CD4-positive, alpha-beta T cell (primary cell): ENCODE data around the gene FBXW4. TPM values are rescaled to one million over a fixed set of nuclear protein-coding genes. Genes with fewer than 3 reads are reported as not detected.

Experiments
- ATAC-seq: fragments of 200-7000 bp; cut with Tn5 transposase; one replicate; pipeline ENCODE4 v1.10.0; 2022; ENCODE audit warnings: mild to moderate bottlenecking; ENCODE audit not compliant: poor library complexity
- CTCF ChIA-PET: fragments of 350-600 bp; sonication (Branson Sonifier 250); formaldehyde crosslinking; loops from one replicate; lab custom pipeline; 2021; ENCODE audit warnings: antibody characterized with exemption, inconsistent platforms; lab: Charles Lee
- POLR2A ChIA-PET: fragments of 350-600 bp; sonication (Branson Sonifier 250); formaldehyde crosslinking; loops from one replicate; lab custom pipeline; 2021; ENCODE audit warnings: antibody characterized with exemption, inconsistent platforms; lab: Charles Lee
- DNase-seq, 14 experiments: peaks; one replicate each; pipeline ENCODE4 v3.0.0-alpha.2; 2013 to 2020; ENCODE audit warnings: mixed read lengths in 2 of 14
- H3K27ac ChIP-seq, 2 donors: one replicate each; pipeline versions ENCODE4 v1.5.1 to v1.7.0; 2013; ENCODE audit warnings: low read length in 2 of 2, low read depth in 1 of 2, mild to moderate bottlenecking in 1 of 2
- H3K27me3 ChIP-seq, 2 experiments: 1 replicate in 1 of 2; 2 replicates in 1 of 2; pipeline versions ENCODE4 v1.6.1 to v1.7.0; 2013; ENCODE audit warnings: low read length in 2 of 2, control low read depth in 1 of 2, mild to moderate bottlenecking in 1 of 2, moderate library complexity in 1 of 2; ENCODE audit not compliant: insufficient read depth in 2 of 2, control insufficient read depth in 1 of 2
- H3K36me3 ChIP-seq: one replicate; pipeline ENCODE4 v1.6.1; 2013; ENCODE audit warnings: low read length, control low read depth; ENCODE audit not compliant: insufficient read depth
- H3K4me1 ChIP-seq: one replicate; pipeline ENCODE4 v1.6.1; 2013; ENCODE audit warnings: low read length, control low read depth; ENCODE audit not compliant: insufficient read depth
- H3K4me3 ChIP-seq: one replicate; pipeline ENCODE4 v1.5.1; 2013; ENCODE audit warnings: mild to moderate bottlenecking, low read length, moderate library complexity
- H3K9me3 ChIP-seq, 2 experiments: 1 replicate in 1 of 2; 2 replicates in 1 of 2; pipeline versions ENCODE4 v1.6.1 to v1.7.0; 2013; ENCODE audit warnings: low read length in 2 of 2, mild to moderate bottlenecking in 2 of 2, control low read depth in 1 of 2, moderate library complexity in 1 of 2; ENCODE audit not compliant: control insufficient read depth in 1 of 2, insufficient read depth in 1 of 2
- H3K27ac Mint-ChIP-seq: one replicate; pipeline ENCODE4 v1.8.0; 2020; ENCODE audit warnings: mixed read lengths
- H3K27me3 Mint-ChIP-seq: one replicate; pipeline ENCODE4 v1.8.0; 2021; ENCODE audit warnings: mixed read lengths
- H3K36me3 Mint-ChIP-seq: one replicate; pipeline ENCODE4 v1.8.0; 2021; ENCODE audit warnings: low read depth, mixed read lengths
- H3K4me1 Mint-ChIP-seq: one replicate; pipeline ENCODE4 v1.8.0; 2021; ENCODE audit warnings: low read depth, mixed read lengths
- H3K4me3 Mint-ChIP-seq: one replicate; pipeline ENCODE4 v1.8.0; 2020; ENCODE audit warnings: mild to moderate bottlenecking, mixed read lengths
- H3K9me3 Mint-ChIP-seq: one replicate; pipeline ENCODE4 v1.8.0; 2020; ENCODE audit warnings: mixed read lengths
- CTCF ChIP-seq: fragments of 200-600 bp; IDR thresholded peaks from one replicate; pipeline ENCODE4 v1.8.0; 2022; ENCODE audit warnings: antibody characterized with exemption, mild to moderate bottlenecking
- intact Hi-C, 2 experiments: fragments of 100-400 bp; cut with DNase I in 1 of 2; cut with micrococcal nuclease in 1 of 2; formaldehyde crosslinking; loops; one replicate each; pipeline versions ENCODE4 v1.15.1 to v1.9.0; 2023 to 2025; cut with DNase I, micrococcal nuclease
- total RNA-seq, 174 experiments: library from RNA in 2 of 174; stranded (reverse) in 2 of 174; gene quantifications; one replicate each; pipeline ENCODE4 v1.2.3 and lab custom pipeline; 2021 to 2026

FBXW4 gene
- total RNA-seq, 2 experiments from 2014 or later, result 69.7 to 76.4 TPM

DNA sequence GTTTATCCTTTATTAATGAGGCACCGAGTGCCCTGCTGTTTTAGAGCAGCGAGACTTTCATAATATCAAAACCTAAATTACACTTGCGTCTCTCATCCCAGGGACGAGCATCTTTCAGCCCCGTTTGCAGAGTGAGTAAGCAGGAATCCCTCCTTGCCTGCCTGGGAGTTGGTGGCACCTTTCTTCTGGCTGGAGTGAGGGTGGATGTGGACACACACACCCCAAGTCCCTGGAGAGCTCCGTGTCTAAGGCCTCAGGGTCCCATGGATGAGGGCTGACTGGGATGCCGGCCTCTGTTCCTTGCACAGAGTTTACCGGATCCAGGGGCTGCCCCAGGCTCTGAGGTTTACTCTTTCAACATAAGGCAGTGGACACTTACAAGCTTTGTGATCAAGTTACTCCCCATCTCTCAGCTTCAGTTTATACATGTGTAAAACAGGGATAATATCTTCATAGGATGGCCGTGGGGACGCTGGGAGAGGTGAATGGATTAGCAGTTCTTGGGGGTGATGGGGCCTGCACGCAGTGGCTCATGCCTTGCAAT lies 131.4 kb downstream of the FBXW4 start:
- H3K27ac ChIP-seq, result no peak overlapping the region
- no peaks in the 10 kb centered on the region for H3K36me3 ChIP-seq
- ATAC-seq, result no peak
- no peak overlapping the region for H3K4me3 Mint-ChIP-seq
- H3K9me3 Mint-ChIP-seq, result no peaks in the 10 kb centered on the region
- no peaks in the 10 kb centered on the region for H3K36me3 Mint-ChIP-seq
- DNase-seq, result no peak
- H3K9me3 ChIP-seq, result peaks cover 0 to 17% of the 10 kb centered on the region in 2 experiments
- H3K27me3 Mint-ChIP-seq, result peaks cover 51% of the 10 kb centered on the region
- ChIA-PET CTCF (no interaction called here), POLR2A (no interaction called here)
- no peak overlapping the region for H3K27ac Mint-ChIP-seq
- peaks cover 15% of the 10 kb centered on the region for H3K4me1 ChIP-seq
- peaks cover 10% of the 10 kb centered on the region for H3K4me1 Mint-ChIP-seq
- no peak for TF ChIP-seq CTCF
- H3K4me3 ChIP-seq, result no peak overlapping the region
- H3K27me3 ChIP-seq, result peaks cover 34% of the 10 kb centered on the region in 2 experiments
- intact Hi-C loops, result loop anchor here in 1 of 2 experiments (10.0 kb wide), 1 partner anchor 289 kb away; no protein-coding TSS in a partner anchor

DNA sequence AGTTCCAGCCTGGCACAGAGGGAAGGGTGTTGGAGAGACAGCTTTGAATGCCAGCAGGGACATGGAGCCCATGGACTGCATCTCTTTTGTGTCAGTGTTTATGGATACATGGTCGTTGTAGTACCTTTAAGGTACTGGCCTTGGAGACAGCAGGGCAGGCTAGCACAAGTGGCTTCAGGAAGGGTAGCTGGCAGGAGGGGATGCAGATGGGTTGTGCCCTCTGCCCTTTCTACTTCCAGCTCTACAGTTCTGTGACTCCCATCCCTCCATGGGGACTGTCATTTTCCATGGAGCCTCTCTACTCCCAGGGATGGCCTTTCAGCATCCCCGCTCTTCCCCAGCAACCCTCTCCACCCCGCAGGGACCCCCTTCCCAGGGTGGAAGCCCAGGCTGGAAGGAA lies 132.0 kb downstream of the FBXW4 start:
- TF ChIP-seq CTCF, result no peak
- no peaks in the 10 kb centered on the region for H3K9me3 Mint-ChIP-seq
- Histone ChIP-seq H3K27me3 (peaks cover 29% of the 10 kb centered on the region in 2 experiments), H3K4me1 (peaks cover 21% of the 10 kb centered on the region), H3K4me3 (no peak overlapping the region), H3K9me3 (peaks cover 0 to 17% of the 10 kb centered on the region in 2 experiments), H3K27ac (no peak overlapping the region), H3K36me3 (no peaks in the 10 kb centered on the region)
- no peaks in the 10 kb centered on the region for H3K36me3 Mint-ChIP-seq
- ATAC-seq (no peak), DNase-seq (no peak)
- H3K4me3 Mint-ChIP-seq, result no peak overlapping the region
- intact Hi-C loops, result loop anchor here in 1 of 2 experiments (10.0 kb wide), 1 partner anchor 288 kb away; no protein-coding TSS in a partner anchor
- H3K4me1 Mint-ChIP-seq, result peaks cover 15% of the 10 kb centered on the region
- POLR2A ChIA-PET, result no interaction called here
- CTCF ChIA-PET, result no interaction called here
- H3K27ac Mint-ChIP-seq, result no peak overlapping the region
- peaks cover 46% of the 10 kb centered on the region for H3K27me3 Mint-ChIP-seq

DNA sequence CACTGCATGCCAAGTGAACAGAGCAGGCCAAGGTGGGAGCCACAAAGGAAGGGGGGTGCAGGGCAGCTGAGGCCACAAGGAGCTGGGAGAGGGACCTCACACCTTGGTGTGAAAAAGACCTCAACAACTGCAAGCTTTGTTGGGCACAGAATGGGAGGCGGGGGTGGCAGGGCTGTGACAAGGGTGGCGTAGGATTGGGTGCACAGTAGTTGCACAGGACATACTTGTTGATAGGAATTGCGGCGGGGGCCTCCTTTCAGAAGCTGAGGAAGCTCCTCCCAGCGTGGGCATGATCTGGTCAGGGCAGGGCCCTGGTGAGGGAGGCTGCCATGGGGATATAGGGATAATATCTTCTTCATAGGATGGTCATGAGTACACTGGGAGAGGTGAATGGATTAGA lies 132.7 kb downstream of the FBXW4 start:
- ChIA-PET CTCF (no interaction called here), POLR2A (interaction anchor here (0.6 kb wide), 1 partner anchor 281 kb away, joined by 3 read pairs; no protein-coding TSS in a partner anchor)
- Mint-ChIP-seq H3K4me3 (no peak overlapping the region), H3K27ac (no peak overlapping the region), H3K27me3 (peaks cover 38% of the 10 kb centered on the region), H3K9me3 (no peaks in the 10 kb centered on the region), H3K4me1 (peaks cover 23% of the 10 kb centered on the region), H3K36me3 (no peaks in the 10 kb centered on the region)
- peaks cover 22 to 23% of the 10 kb centered on the region in 2 experiments for H3K27me3 ChIP-seq
- TF ChIP-seq CTCF, result no peak
- no peak overlapping the region for H3K4me3 ChIP-seq
- no peak overlapping the region for H3K27ac ChIP-seq
- no peak for DNase-seq
- intact Hi-C loops, result loop anchor here in 1 of 2 experiments (10.0 kb wide), 1 partner anchor 287 kb away; no protein-coding TSS in a partner anchor
- no peaks in the 10 kb centered on the region for H3K36me3 ChIP-seq
- peaks cover 0 to 17% of the 10 kb centered on the region in 2 experiments for H3K9me3 ChIP-seq
- no peak for ATAC-seq
- H3K4me1 ChIP-seq, result peaks cover 28% of the 10 kb centered on the region
